ENCODE measurements around the gene MICB. TPM values are rescaled to one million over a fixed set of nuclear protein-coding genes. Genes with fewer than 3 reads are reported as not detected.

MICB gene
- total and polyA plus RNA-seq, 9 of the 15 experiments (the other 6 are each of a cell fraction or from before 2014, with no cell fraction given), result 13.3 to 34.5 (median 19.8) TPM

- TF ChIP-seq ZNF407 (IDR thresholded peaks at IDR 0.05; ENCODE audit: low read depth), result 0 out of 2 replicates have a peak, but pooled peaks have one; percentile 18
- TF ChIP-seq BCOR (IDR thresholded peaks at IDR 0.05), result no peak
Measured at GRCh38 chr6:31540640-31541039, 42.7 kb downstream of the MICB start (continued).

Measured in K562 (cell line).